ENCODE data around the gene KLF7.

KLF7 gene

DNA sequence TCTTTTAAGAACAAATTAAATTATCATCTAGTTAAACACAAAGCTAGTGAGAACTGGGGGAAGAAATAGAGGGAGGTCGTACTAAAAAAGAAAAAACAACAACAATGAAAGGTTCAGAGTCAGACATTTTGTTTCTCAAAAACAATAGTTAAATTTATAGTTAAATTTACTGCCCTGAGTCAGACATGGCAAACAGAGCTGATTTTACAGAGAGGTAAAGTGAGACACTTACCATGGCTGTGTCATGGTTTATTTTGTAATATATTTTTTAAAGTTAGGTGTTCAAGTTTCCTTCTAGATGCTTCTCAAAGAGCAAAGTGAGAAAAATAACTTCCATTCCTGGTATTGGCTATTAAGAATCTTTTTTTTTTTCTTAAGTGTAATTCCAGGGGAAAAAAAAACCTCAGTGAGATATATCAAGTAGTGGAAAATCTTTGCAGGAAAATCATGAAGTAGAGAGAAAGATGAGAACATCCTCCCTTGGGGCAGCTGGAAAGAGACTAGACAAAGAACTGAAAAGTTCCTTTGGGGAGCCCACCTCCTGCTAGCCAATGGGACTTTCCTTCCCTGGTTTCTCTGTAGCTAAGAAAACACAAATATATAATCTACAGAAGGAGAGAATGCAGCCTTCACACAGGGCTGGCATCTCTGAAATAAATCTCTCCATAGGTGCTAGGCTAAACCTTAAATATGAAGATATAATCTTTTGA, 12.3 kb downstream of the KLF7 start:
- TF ChIP-seq, protein P1, sequence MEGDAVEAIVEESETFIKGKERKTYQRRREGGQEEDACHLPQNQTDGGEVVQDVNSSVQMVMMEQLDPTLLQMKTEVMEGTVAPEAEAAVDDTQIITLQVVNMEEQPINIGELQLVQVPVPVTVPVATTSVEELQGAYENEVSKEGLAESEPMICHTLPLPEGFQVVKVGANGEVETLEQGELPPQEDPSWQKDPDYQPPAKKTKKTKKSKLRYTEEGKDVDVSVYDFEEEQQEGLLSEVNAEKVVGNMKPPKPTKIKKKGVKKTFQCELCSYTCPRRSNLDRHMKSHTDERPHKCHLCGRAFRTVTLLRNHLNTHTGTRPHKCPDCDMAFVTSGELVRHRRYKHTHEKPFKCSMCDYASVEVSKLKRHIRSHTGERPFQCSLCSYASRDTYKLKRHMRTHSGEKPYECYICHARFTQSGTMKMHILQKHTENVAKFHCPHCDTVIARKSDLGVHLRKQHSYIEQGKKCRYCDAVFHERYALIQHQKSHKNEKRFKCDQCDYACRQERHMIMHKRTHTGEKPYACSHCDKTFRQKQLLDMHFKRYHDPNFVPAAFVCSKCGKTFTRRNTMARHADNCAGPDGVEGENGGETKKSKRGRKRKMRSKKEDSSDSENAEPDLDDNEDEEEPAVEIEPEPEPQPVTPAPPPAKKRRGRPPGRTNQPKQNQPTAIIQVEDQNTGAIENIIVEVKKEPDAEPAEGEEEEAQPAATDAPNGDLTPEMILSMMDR (IDR thresholded peaks at IDR 0.05; ENCODE audit: control insufficient read depth, insufficient read depth, low read depth, low read length, missing control alignments): no peak
- DNase-seq (ENCODE audit: low read depth): no peak
- no peak overlapping the region for H3K4me3 ChIP-seq (ENCODE audit: control insufficient read depth, low read depth, low read length)

DNA sequence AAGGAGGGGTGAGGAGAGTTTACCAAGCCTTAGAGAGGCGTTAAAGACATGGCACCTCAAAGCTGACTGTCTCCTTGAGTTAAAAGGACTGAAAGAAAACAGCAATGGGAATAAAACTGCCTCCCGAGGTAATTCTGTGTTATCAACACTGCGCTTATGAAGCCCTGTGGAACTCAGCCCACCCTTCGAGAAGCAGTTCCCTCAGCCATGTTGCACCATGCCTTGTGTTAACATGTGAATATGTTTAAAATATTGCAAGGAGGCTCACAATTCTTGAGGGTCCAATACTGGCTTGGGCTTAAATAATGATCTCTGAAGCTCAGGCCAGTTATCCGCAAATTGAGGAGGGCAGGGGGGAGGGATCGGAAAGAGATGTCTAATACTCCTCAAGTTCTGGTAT, 14.7 kb downstream of the KLF7 start:
- no peak for DNase-seq (ENCODE audit: low read depth)
- H3K4me3 ChIP-seq (ENCODE audit: control insufficient read depth, low read depth, low read length): no peak overlapping the region
- TF ChIP-seq, protein P1 (IDR thresholded peaks at IDR 0.05; ENCODE audit: control insufficient read depth, insufficient read depth, low read depth, low read length, missing control alignments): no peak

DNA sequence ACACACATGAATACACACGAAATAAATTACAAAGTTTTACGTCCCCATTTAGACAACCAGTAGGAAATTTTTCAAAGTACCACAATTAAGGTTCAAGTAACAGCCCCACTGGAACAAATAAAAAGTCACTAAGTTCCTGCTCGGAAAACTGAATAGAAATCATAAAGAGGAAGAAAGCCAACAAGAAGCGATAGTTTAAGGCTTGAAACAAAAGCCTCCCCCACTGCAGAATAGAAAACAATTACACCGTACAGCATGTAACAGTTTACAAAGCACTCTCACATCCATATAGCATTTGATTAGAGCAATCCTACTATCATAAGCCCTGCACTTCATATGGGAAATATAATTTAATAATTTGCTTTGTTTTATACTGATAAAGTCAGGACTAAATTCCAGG, 15.5 kb downstream of the KLF7 start:
- H3K4me3 ChIP-seq (ENCODE audit: control insufficient read depth, low read depth, low read length): no peak overlapping the region
- TF ChIP-seq, protein P1 (IDR thresholded peaks at IDR 0.05; ENCODE audit: control insufficient read depth, insufficient read depth, low read depth, low read length, missing control alignments): no peak
- DNase-seq (ENCODE audit: low read depth): no peak

DNA sequence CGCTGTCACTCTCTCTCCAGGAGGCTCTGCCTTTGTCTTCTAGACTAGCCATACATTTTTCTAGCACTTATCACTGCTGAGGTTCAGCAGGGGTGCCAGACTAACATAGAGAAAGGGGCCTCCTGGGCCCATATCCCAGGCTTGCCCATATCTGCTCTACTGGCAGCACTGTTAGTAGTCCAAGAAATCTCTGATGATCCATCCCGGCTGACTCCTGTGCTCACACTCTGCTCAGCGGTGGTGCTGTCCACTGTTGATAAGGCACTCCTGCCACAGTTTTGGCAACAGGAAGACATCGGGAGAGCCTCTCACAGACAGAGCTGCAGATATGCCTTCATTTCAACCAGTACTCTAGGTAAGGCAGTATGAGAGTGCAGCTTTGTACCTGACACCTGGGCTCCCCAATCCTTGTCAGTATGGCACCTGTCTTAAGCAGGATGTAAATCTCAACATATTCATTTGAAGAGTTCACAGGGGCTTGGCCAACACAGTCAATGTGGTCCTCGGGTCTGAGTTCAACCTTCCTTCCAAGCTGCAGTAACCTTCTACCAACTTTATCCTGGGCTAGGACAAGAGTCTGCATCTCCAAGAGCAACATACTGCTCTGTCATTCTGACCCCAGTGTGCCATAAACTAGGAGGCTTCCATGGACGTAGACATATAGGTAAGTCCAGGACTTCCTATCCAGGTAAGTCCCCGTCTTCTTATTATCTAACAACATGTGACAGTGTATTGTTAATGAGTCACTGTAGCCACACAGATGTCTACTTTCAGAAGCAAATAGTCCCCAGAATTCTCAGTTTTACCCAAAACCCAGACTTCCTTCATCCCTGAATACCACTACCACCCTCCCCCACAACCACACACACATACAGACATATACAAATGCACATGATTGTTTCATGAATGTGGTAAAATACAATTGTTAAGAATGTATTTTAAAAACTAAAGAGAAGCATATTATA, 16.2 kb downstream of the KLF7 start:
- TF ChIP-seq, protein P1 (IDR thresholded peaks at IDR 0.05; ENCODE audit: control insufficient read depth, insufficient read depth, low read depth, low read length, missing control alignments): no peak
- DNase-seq (ENCODE audit: low read depth): no peak
- no peak overlapping the region for H3K4me3 ChIP-seq (ENCODE audit: control insufficient read depth, low read depth, low read length)

DNA sequence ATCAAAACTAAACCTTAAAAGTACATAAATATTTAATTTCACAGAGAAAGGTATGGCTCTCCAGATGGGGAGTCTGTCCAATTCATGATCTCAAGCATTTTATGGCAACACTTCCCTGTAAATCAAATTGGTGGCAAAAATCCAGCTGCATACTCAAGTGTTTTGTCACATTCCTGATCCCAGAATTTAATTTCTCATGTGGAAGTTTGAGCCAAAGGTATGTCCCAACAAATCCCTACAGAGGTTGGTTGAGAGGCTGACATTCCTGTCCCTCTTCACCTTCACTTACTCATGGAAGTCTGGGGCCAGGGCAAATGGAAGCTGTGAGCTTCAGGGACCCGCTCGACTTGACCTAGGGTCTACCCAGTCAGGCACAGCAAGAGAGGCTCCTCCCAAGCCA, 17.7 kb downstream of the KLF7 start:
- peak; percentile 68 for DNase-seq (ENCODE audit: low read depth)
- no peak overlapping the region for H3K4me3 ChIP-seq (ENCODE audit: control insufficient read depth, low read depth, low read length)
- TF ChIP-seq, protein P1 (IDR thresholded peaks at IDR 0.05; ENCODE audit: control insufficient read depth, insufficient read depth, low read depth, low read length, missing control alignments): no peak

DNA sequence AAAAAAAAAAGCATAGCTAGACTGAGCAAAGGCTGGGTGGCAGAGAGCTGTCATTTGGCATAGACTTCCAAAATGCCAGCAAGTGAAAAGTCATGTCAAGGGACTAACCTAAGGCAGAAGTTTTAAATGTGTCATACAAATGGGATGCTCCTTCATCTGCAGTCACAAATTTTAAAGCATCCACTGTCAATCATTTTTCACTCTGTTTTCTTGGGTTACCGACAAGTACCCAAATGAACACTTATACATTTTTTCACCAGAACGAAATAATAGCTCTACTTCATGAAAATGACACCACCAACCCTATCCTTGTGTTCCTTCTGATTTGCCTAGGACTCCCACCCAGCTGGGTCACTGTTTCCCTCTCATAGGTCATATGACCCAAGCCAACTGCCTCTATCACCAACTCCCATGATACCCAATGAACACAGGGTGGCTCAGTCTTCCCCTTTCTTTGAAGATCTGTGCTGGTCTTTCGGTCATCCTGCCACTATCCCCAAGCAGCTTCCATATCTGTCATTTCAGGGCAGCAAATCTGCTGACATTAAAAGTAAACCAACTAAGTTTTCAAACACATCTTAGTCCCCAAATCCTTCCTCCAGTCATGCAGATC, 21.5 kb downstream of the KLF7 start:
- H3K4me3 ChIP-seq (ENCODE audit: control insufficient read depth, low read depth, low read length): no peak overlapping the region
- no peak for DNase-seq (ENCODE audit: low read depth)
- TF ChIP-seq, protein P1 (IDR thresholded peaks at IDR 0.05; ENCODE audit: control insufficient read depth, insufficient read depth, low read depth, low read length, missing control alignments): no peak
